AG04450 (cell line): Measurements from ENCODE around the gene VPS26B. TPM values are rescaled to one million over a fixed set of nuclear protein-coding genes. Genes with fewer than 3 reads are reported as not detected.

ENCODE experiments used
- CTCF ChIA-PET: fragments of 300-600, 350-600 bp; formaldehyde crosslinking; extraction: SDS; loops from one replicate; lab custom pipeline; 2022; ENCODE audit warnings: antibody characterized with exemption, inconsistent platforms; lab: Charles Lee
- POLR2A ChIA-PET: fragments of 350-600 bp; formaldehyde crosslinking; extraction: SDS; loops from one replicate; lab custom pipeline; 2021; ENCODE audit warnings: antibody characterized with exemption, inconsistent platforms; lab: Yijun Ruan, JAX
- DNase-seq: peaks from one replicate; pipeline ENCODE4 v3.0.0-alpha.2; 2011; ENCODE audit warnings: low read depth, low spot score
- H3K27ac ChIP-seq: one replicate; pipeline ENCODE4 v1.5.1; 2012; ENCODE audit warnings: low read depth, low read length, control low read depth
- H3K27me3 ChIP-seq: one replicate; pipeline ENCODE4 v1.6.0; 2012; ENCODE audit warnings: low read length; ENCODE audit not compliant: control insufficient read depth, insufficient read depth
- H3K4me3 ChIP-seq: 2 replicates; pipeline ENCODE4 v1.5.1; 2011; ENCODE audit warnings: mild to moderate bottlenecking, low read depth, low read length, control low read depth
- H3K9me3 ChIP-seq: 2 replicates; pipeline ENCODE4 v1.5.1; 2012; ENCODE audit warnings: low read length; ENCODE audit not compliant: control insufficient read depth, insufficient read depth
- polyA plus RNA-seq: library from polyadenylated mRNA; depleted of rRNA; stranded (reverse); fragments of >200 nt; gene quantifications from 2 replicates; pipeline ENCODE4 v1.2.3, GENCODE V29; 2011
- TF ChIP-seq, protein P1 (sequence below): IDR thresholded peaks from 2 replicates; pipeline ENCODE4 v1.5.1; 2011; ENCODE audit warnings: low read depth, low read length, control low read depth, inconsistent platforms

The VPS26B gene
- polyA plus RNA-seq, 1 experiment = 49.9 TPM

- POLR2A ChIA-PET = no interaction called here
- H3K27ac ChIP-seq = no peak overlapping the region
- CTCF ChIA-PET = no interaction called here
- no peak overlapping the region for H3K4me3 ChIP-seq
- no peak for DNase-seq
- H3K9me3 ChIP-seq = no peaks in the 10 kb centered on the region; the same call in 1 of the 2 replicates
- no peaks in the 10 kb centered on the region for H3K27me3 ChIP-seq
- TF ChIP-seq, protein P1, sequence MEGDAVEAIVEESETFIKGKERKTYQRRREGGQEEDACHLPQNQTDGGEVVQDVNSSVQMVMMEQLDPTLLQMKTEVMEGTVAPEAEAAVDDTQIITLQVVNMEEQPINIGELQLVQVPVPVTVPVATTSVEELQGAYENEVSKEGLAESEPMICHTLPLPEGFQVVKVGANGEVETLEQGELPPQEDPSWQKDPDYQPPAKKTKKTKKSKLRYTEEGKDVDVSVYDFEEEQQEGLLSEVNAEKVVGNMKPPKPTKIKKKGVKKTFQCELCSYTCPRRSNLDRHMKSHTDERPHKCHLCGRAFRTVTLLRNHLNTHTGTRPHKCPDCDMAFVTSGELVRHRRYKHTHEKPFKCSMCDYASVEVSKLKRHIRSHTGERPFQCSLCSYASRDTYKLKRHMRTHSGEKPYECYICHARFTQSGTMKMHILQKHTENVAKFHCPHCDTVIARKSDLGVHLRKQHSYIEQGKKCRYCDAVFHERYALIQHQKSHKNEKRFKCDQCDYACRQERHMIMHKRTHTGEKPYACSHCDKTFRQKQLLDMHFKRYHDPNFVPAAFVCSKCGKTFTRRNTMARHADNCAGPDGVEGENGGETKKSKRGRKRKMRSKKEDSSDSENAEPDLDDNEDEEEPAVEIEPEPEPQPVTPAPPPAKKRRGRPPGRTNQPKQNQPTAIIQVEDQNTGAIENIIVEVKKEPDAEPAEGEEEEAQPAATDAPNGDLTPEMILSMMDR = no peak
Measured at GRCh38 chr11:134289789-134290188, 65.3 kb downstream of the VPS26B start.

DNA sequence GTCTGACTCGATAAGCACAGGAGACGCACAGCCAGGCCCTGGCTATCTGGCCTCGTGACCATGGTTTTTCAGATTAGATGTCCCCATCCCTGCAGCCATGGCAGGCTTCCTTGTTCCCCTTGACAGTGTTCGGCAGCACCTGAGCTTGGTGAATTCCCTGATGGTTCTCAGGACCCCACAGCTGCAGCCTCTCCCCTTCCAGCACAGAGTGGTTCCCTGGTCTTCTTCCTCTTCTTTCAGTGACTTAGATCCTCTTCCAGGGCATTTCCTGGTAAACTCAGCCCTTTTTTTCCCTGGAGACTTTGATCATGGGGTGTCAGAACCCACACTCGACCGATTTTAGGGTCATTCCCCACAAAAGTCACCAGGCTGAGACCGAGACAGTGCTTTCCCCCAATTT, 66.2 kb downstream of the VPS26B start:
- Histone ChIP-seq H3K9me3 (no peaks in the 10 kb centered on the region; the same call in 1 of the 2 replicates), H3K4me3 (no peak overlapping the region), H3K27me3 (no peaks in the 10 kb centered on the region), H3K27ac (no peak overlapping the region)
- CTCF ChIA-PET = no interaction called here
- DNase-seq = no peak
- POLR2A ChIA-PET = interaction anchor here (0.6 kb wide), 1 partner anchor 19 kb away, joined by 3 read pairs; no protein-coding TSS in a partner anchor
- TF ChIP-seq, protein P1 = no peak

DNA sequence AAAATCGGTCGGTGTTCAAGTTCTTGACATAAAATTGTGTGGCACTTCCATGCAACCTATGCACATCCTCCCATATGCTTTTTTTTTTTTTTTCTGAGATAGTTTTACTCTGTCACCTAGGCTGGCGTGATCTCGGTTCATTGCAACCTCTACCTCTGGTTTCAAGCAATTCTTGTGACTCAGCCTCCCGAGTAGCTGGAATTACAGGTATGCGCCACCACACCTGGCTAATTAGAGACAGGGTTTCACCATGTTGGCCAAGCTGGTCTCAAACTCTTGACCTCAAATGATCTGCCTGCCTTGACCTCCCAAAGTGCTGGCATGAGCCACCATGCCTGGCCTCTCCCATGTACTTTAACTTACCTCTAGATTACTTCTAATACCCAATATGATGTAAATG, 66.7 kb downstream of the VPS26B start:
- no peak overlapping the region for H3K4me3 ChIP-seq
- ChIA-PET CTCF (interaction anchor here (0.6 kb wide), 1 partner anchor 550 kb away, joined by 4 read pairs; no protein-coding TSS in a partner anchor), POLR2A (interaction anchor here (0.6 kb wide), 1 partner anchor 18 kb away, joined by 3 read pairs; no protein-coding TSS in a partner anchor)
- H3K27me3 ChIP-seq = no peaks in the 10 kb centered on the region
- H3K27ac ChIP-seq = no peak overlapping the region
- DNase-seq = no peak
- TF ChIP-seq, protein P1 = no peak
- no peaks in the 10 kb centered on the region; the same call in 1 of the 2 replicates for H3K9me3 ChIP-seq

- no peak for DNase-seq
- Histone ChIP-seq H3K27ac (no peak overlapping the region), H3K27me3 (no peaks in the 10 kb centered on the region), H3K4me3 (no peak overlapping the region), H3K9me3 (no peaks in the 10 kb centered on the region; the same call in 1 of the 2 replicates)
- ChIA-PET CTCF (no interaction called here), POLR2A (no interaction called here)
- TF ChIP-seq, protein P1 = no peak
Measured at GRCh38 chr11:134292661-134293060, 68.2 kb downstream of the VPS26B start.

GRCh38 chr11:134293119-134294113, 68.9 kb downstream of the VPS26B start:
- no peak for DNase-seq
- no peaks in the 10 kb centered on the region; the same call in 1 of the 2 replicates for H3K9me3 ChIP-seq
- no peak overlapping the region for H3K4me3 ChIP-seq
- TF ChIP-seq, protein P1 = no peak
- H3K27ac ChIP-seq = no peak overlapping the region
- ChIA-PET CTCF (no interaction called here), POLR2A (no interaction called here)
- H3K27me3 ChIP-seq = no peaks in the 10 kb centered on the region
